HG02623 (cell line): ENCODE data around the gene C7orf25.

Source experiments
- ATAC-seq: cut with Tn5 transposase; IDR thresholded peaks from one replicate; pipeline ENCODE4 v1.9.1; 2021; ENCODE audit warnings: moderate library complexity; ENCODE audit not compliant: unreplicated experiment

C7orf25 gene

GRCh38 chr7:42880392-42880791, 31.5 kb downstream of the C7orf25 start:
- no peak for ATAC-seq

GRCh38 chr7:42878303-42878702, 33.6 kb downstream of the C7orf25 start:
- no peak for ATAC-seq

GRCh38 chr7:42877862-42878261, 34.0 kb downstream of the C7orf25 start:
- ATAC-seq, result no peak

- peak; percentile 82 for ATAC-seq
Observed at GRCh38 chr7:42876182-42877068, 35.4 kb downstream of the C7orf25 start.

- ATAC-seq, result peak; percentile 96
Observed at GRCh38 chr7:42869131-42870020, 42.5 kb downstream of the C7orf25 start.

GRCh38 chr7:42868480-42868879, 43.4 kb downstream of the C7orf25 start:
- ATAC-seq, result no peak
